Large intestine (tissue), 3 donors: ENCODE measurements around the gene EMX2. TPM values are rescaled to one million over a fixed set of nuclear protein-coding genes. Genes with fewer than 3 reads are reported as not detected.

Experiments used
- DNase-seq, 2 donors: peaks; one replicate each; pipeline versions ENCODE4 v3.0.0 to v3.0.0-alpha.2; 2013
- H3K27ac ChIP-seq: one replicate; pipeline ENCODE4 v1.5.1; 2013; ENCODE audit warnings: low read length
- H3K27me3 ChIP-seq: 2 replicates; pipeline ENCODE4 v1.6.1; 2013; ENCODE audit warnings: low read length; ENCODE audit not compliant: control insufficient read depth, insufficient read depth
- H3K36me3 ChIP-seq: 2 replicates; pipeline ENCODE4 v1.6.1; 2013; ENCODE audit warnings: low read length; ENCODE audit not compliant: control insufficient read depth, insufficient read depth
- H3K4me1 ChIP-seq: one replicate; pipeline ENCODE4 v1.6.1; 2013; ENCODE audit warnings: low read length; ENCODE audit not compliant: control insufficient read depth, insufficient read depth
- H3K4me3 ChIP-seq: one replicate; pipeline ENCODE4 v1.5.1; 2013; ENCODE audit warnings: low read length
- H3K9me3 ChIP-seq: one replicate; pipeline ENCODE4 v1.6.1; 2013; ENCODE audit warnings: mild to moderate bottlenecking, low read depth, low read length, moderate library complexity; ENCODE audit not compliant: control insufficient read depth
- WGBS: methylation state at CpG from one replicate; pipeline ENCODE4 v1.1.5; 2013; ENCODE audit warnings: low lambda C conversion rate; ENCODE audit not compliant: insufficient coverage; 5-methylcytosine and 5-hydroxymethylcytosine counted together
- polyA plus RNA-seq: library from polyadenylated mRNA; unstranded; fragments of 120-200 nt; gene quantifications from one replicate; pipeline ENCODE4 v1.2.1, GENCODE V29; 2013

The EMX2 gene
- polyA plus RNA-seq, 1 donor: not detected

DNA sequence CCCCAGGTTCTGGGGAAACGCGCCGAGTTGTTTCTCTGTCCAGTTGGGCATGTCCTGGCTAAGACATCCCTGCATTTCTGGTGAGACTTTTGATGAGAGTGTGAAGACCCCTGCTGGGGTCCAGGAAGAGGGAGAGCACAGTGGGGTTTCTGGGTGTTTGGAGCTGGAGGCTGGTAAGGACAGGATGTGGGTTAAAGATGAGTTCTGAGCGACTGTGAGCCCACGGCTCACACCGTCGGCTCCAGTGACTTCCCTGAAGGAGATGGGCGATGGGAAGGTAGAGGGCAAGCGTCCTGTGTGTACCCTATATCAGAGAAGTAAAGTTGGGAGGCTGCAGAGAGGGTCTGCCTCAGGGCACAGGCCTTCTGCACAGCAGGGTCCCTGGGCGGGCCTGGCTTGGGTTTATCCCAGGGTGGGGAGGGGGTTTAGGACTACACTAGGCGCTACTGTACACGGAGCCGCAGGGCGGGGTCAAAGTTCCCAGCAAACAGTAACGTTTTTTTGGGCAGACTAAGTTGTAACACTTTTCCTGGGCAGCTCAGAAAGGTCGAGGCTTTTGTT, 3.6 kb downstream of the EMX2 start:
- H3K4me3 ChIP-seq: no peak overlapping the region
- H3K27ac ChIP-seq: no peak overlapping the region
- no peaks in the 10 kb centered on the region for H3K36me3 ChIP-seq
- peaks cover 17% of the 10 kb centered on the region for H3K9me3 ChIP-seq
- H3K4me1 ChIP-seq: peaks cover 24% of the 10 kb centered on the region
- no peak for DNase-seq
- H3K27me3 ChIP-seq: peaks cover 100% of the 10 kb centered on the region
- WGBS: no CpG with 5 or more reads among the region's 16 CpGs

DNA sequence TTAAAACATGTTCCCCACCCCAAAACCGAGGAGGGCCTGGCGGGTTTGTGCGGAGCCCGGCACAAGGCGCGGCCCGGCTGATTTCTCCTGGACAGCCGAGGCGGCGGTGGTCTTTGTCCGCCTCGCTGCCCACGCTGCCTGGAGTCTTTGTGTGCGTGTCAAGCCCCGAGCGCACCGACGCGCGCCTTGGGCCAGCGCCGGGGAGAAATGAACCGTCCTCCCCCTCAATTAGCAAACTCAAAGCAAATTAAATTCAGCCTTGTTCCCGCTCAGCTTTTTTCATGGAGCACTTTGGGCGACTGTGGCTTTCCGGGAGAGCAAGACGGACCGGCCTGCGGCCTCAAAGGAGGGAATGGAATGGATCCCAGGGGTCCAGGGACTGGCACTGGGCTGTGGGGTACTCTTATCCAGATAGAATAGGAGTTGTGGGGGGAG, 4.1 kb downstream of the EMX2 start:
- Histone ChIP-seq H3K27ac (no peak overlapping the region), H3K9me3 (peaks cover 17% of the 10 kb centered on the region), H3K4me1 (peaks cover 23% of the 10 kb centered on the region), H3K27me3 (peaks cover 100% of the 10 kb centered on the region), H3K4me3 (no peak overlapping the region), H3K36me3 (no peaks in the 10 kb centered on the region)
- DNase-seq: no peak
- no CpG with 5 or more reads among the region's 29 CpGs for WGBS

DNA sequence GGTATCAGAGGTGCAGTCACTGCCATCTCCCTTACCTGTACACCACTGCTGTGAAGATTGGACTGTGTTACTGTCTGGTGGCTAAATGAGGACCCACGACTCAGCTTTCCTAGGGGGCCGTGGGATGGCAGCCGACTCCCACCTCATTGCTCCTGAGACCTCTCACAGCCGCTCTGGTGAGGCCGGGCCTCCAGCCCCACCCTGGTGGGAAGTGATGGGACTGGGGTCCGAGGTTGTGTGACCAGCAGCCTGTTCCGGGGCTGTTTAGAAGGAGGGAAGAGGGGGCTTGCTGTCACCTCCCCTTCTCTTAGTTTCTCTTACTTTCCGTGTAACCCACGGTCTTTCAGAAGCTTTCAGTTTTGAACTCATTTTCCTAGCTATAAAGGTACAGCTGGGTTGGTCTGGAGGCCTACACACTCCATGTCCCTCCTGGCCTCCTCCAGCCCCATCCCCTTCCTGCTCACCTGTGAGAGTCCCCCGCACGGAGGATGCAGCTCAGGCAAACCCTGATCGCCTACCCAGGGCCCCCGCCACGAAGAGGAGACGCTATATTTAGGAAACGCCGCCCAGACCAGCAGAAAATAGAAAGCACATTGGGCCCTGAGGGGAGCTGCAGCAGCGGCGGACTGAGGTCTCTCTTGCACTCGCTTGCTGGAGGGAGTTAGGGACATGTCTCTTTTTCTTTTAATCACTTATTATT, 4.6 kb downstream of the EMX2 start:
- Histone ChIP-seq H3K9me3 (peaks cover 14% of the 10 kb centered on the region), H3K36me3 (no peaks in the 10 kb centered on the region), H3K4me3 (no peak overlapping the region), H3K27ac (no peak overlapping the region), H3K4me1 (peaks cover 18% of the 10 kb centered on the region), H3K27me3 (peaks cover 100% of the 10 kb centered on the region)
- 10% methylated on average over 2 of the region's 20 CpGs for WGBS
- no peak for DNase-seq

DNA sequence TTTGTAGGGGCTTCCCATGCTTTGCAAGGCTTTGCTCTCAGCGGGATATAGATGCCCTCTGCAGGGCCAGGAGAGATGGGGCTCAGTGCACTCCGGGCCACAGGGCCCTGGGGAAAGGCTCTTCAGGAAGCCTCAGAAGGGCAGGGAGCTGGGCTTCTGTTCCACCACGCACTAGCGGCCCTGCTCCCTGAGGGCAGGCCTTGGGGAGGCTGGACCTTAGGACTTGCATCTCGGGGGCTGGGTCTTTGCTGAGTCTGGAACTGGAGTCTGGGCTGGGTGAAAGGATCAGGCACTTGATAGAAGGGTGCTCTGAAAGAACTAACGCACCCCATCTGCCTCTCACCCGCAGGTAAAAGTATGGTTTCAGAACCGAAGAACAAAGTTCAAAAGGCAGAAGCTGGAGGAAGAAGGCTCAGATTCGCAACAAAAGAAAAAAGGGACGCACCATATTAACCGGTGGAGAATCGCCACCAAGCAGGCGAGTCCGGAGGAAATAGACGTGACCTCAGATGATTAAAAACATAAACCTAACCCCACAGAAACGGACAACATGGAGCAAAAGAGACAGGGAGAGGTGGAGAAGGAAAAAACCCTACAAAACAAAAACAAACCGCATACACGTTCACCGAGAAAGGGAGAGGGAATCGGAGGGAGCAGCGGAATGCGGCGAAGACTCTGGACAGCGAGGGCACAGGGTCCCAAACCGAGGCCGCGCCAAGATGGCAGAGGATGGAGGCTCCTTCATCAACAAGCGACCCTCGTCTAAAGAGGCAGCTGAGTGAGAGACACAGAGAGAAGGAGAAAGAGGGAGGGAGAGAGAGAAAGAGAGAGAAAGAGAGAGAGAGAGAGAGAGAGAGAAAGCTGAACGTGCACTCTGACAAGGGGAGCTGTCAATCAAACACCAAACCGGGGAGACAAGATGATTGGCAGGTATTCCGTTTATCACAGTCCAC, 5.4 kb downstream of the EMX2 start:
- H3K27me3 ChIP-seq: peaks cover 100% of the 10 kb centered on the region
- H3K9me3 ChIP-seq: peaks cover 11% of the 10 kb centered on the region
- H3K4me3 ChIP-seq: no peak overlapping the region
- no peaks in the 10 kb centered on the region for H3K36me3 ChIP-seq
- no peak overlapping the region for H3K27ac ChIP-seq
- 6% methylated on average over 7 of the region's 32 CpGs for WGBS
- no peak for DNase-seq
- H3K4me1 ChIP-seq: peaks cover 13% of the 10 kb centered on the region

DNA sequence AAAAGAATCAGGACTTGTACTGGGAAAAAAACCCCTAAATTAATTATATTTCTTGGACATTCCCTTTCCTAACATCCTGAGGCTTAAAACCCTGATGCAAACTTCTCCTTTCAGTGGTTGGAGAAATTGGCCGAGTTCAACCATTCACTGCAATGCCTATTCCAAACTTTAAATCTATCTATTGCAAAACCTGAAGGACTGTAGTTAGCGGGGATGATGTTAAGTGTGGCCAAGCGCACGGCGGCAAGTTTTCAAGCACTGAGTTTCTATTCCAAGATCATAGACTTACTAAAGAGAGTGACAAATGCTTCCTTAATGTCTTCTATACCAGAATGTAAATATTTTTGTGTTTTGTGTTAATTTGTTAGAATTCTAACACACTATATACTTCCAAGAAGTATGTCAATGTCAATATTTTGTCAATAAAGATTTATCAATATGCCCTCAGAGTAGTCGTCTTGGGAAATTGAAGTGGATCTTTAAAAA, 6.6 kb downstream of the EMX2 start:
- Histone ChIP-seq H3K27ac (no peak overlapping the region), H3K4me1 (peaks cover 7% of the 10 kb centered on the region), H3K9me3 (peaks cover 9% of the 10 kb centered on the region), H3K36me3 (no peaks in the 10 kb centered on the region), H3K27me3 (peaks cover 100% of the 10 kb centered on the region), H3K4me3 (no peak overlapping the region)
- 7% methylated on average over 3 of the region's 6 CpGs for WGBS
- no peak for DNase-seq

DNA sequence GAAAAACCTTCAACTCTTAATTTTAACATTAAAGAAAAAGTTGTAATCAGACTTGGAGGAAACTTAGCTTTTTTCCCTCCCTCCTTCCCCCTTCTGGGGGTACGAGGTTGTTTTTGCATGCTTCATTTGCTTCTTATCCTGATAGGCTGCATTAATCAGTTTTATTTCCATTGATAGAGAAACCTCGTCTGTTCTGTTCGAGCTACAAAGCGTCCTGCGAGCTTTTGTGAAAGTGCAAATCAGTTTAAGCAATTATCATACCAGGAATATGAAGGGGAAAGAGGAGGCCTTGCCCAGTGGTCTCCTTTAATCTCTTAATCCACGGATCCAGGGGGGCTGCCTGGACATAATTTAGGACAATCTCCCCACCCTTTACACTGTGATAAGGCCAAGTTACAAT, 7.5 kb downstream of the EMX2 start:
- H3K27me3 ChIP-seq: peaks cover 100% of the 10 kb centered on the region

DNA sequence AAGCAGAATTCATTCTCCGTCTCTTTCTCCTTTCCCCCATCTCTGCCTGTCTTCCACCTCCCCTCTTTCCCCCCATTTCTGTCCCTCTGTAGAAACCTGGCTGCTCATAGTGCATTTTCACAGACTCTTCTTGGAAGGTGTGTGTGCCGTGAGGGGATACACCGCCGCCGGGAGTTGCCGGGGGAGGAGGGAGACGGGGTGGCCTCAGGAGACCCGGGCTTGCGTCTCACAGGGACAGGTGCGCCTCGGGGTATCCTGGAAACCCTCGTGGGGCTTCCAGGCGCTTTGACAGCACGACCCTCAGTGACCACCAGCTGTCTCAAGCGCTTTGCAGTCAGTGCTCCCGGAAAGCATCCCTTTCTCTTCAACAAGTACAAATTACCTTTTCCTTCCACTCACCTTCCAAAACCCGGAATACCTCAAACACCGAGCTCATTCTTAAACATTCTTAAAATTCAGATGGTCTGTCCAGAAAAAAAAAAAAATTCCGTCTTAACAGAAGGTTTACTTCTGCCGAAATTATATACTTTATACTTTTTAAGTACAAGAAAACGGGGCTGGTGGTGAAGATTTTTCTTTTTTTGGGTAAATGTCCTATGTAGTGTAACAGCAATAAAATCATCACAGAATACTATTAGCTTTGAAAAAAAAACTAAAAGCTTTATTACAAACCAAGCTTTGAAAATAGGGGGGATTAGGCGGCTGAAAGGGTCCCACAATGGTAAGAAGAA, 8.2 kb downstream of the EMX2 start:
- no peak for DNase-seq
- no peaks in the 10 kb centered on the region for H3K36me3 ChIP-seq
- H3K4me3 ChIP-seq: no peak overlapping the region
- peaks cover 9% of the 10 kb centered on the region for H3K9me3 ChIP-seq
- WGBS: 4% methylated on average over 6 of the region's 22 CpGs
- H3K4me1 ChIP-seq: no peaks in the 10 kb centered on the region
- peaks cover 100% of the 10 kb centered on the region for H3K27me3 ChIP-seq
- H3K27ac ChIP-seq: no peak overlapping the region

More for the DNA sequence above, 7.5 kb downstream of the EMX2 start:
- H3K4me3 ChIP-seq: no peak overlapping the region
- H3K9me3 ChIP-seq: peaks cover 9% of the 10 kb centered on the region
- H3K27ac ChIP-seq: no peak overlapping the region
- no peak for DNase-seq
- H3K4me1 ChIP-seq: no peaks in the 10 kb centered on the region
- WGBS: no CpG with 5 or more reads among the region's 6 CpGs
- no peaks in the 10 kb centered on the region for H3K36me3 ChIP-seq

DNA sequence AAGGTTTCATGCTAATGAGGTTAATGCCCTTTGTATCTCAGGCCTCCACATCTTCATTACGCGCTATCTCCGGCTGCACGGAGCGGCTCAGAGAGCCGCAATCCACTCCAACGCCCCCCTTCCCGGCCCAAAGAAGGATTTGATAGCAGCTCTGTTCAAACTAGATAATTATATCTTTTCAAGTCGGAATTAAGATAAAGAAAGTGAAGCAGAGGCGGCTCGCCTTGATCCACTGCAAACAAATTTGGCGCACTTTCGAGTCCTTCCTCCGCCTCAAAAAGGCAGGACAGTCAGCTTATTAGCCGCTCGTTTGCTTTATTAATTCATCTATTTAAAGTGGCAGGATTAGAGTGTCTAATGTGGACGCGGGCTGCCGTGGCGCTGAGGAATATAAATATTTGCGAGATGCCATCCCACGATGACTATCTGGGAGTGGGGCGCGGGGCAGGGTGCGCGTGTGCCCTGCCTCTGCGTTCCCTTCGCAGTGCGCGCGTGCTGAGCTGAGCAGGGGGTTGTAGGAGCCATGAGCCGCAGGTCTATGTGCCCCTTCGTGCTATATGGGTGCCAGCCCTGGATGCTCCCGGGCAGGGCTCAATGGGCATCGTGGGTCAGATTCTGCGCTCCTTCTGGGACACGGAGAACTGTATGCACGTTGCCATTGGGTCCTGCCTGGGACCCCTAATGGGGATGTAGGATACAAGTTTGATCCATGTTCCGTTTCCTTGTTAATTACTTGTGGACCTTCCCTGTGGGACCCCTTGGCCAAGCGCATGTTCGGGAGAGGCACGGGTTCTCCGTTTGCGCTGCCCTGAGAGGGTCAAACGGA, 9.0 kb downstream of the EMX2 start:
- Histone ChIP-seq H3K27ac (no peak overlapping the region), H3K4me1 (no peaks in the 10 kb centered on the region), H3K9me3 (peaks cover 6% of the 10 kb centered on the region), H3K36me3 (no peaks in the 10 kb centered on the region), H3K27me3 (peaks cover 100% of the 10 kb centered on the region), H3K4me3 (no peak overlapping the region)
- no peak for DNase-seq
- no CpG with 5 or more reads among the region's 45 CpGs for WGBS

DNA sequence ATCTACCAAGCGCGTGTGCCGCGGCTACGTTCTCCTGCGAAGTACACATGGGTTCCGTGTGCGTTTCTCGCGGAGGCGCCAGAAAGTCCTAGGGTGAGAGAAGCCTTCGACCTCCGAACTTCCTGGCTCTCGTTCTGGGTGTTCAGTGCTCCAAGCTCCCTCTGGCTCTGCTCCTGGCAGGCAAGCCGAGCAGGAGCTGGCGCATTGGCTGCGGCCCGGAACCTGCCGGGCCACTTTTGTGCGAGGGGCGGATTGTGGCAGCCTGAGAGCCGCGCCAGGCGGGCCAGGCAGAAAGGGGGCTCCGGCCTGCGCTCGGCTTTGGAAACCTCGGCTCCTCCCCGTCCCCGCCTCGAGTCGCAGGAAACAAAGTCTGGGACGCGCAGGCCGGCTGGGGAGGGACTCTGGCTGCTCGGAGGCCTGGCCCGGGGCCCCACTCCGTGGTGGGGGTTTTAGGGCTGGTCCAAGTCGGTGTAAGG, 9.6 kb downstream of the EMX2 start:
- peaks cover 98% of the 10 kb centered on the region for H3K27me3 ChIP-seq
- H3K27ac ChIP-seq: no peak overlapping the region

More for the DNA sequence above, 9.6 kb downstream of the EMX2 start:
- Histone ChIP-seq H3K9me3 (peaks cover 5% of the 10 kb centered on the region), H3K4me1 (no peaks in the 10 kb centered on the region), H3K36me3 (no peaks in the 10 kb centered on the region), H3K4me3 (no peak overlapping the region)
- no CpG with 5 or more reads among the region's 39 CpGs for WGBS
- no peak for DNase-seq
